HEK293T (cell line): Measurements from ENCODE around the gene KLK10.

Experiments used
- BHLHE40 ChIP-seq: fragments of 450-650 bp; IDR thresholded peaks from 2 replicates; pipeline ENCODE4 v1.6.1; 2016; ENCODE audit warnings: mild to moderate bottlenecking, moderate library complexity, borderline replicate concordance
- ELF4 ChIP-seq: fragments of 450-650 bp; IDR thresholded peaks from 2 replicates; pipeline ENCODE4 v1.6.1; 2017; ENCODE audit warnings: antibody characterized with exemption
- FOXK2 ChIP-seq: fragments of 450-650 bp; IDR thresholded peaks from 2 replicates; pipeline ENCODE4 v1.6.1; 2016; ENCODE audit warnings: mild to moderate bottlenecking
- FOXM1 ChIP-seq: fragments of 450-650 bp; IDR thresholded peaks from 2 replicates; pipeline ENCODE4 v1.6.1; 2017; ENCODE audit warnings: mild to moderate bottlenecking, borderline replicate concordance
- SP1 ChIP-seq: fragments of 450-650 bp; IDR thresholded peaks from 2 replicates; pipeline ENCODE4 v1.6.1; 2017
- SUZ12 ChIP-seq: fragments of 450-650 bp; IDR thresholded peaks from 2 replicates; pipeline ENCODE4 v1.6.1; 2016; ENCODE audit warnings: mild to moderate bottlenecking
- TARDBP ChIP-seq: fragments of 450-650 bp; IDR thresholded peaks from 2 replicates; pipeline ENCODE4 v1.6.1; 2016
- TF ChIP-seq, protein P1 (sequence below): fragments of 450-650 bp; IDR thresholded peaks from 2 replicates; pipeline ENCODE4 v1.6.1; 2016

DNA sequence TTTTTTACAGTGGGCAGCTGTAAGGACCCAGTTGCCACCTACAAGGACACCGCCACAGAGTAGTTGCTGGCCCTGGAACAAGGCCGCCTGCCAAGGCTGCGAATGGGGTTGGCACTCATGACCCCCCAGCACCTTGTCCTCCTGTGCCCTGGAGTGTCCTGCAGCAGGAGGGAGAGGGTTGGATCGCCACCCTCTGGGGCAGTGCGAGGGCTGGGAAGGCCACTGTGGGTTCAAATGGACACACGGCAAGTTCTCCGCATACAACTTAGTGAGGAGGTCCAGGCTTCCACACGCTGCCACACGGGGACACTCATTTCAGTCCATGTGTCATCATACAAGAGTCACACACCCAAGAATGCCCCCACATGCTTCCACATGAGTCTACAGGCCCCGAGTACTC is 19.1 kb downstream of the KLK10 start:
- TF ChIP-seq ELF4 = no peak
- no peak for TF ChIP-seq SP1
- no peak for TF ChIP-seq BHLHE40
- TF ChIP-seq FOXM1 = no peak
- no peak for TF ChIP-seq SUZ12
- TF ChIP-seq TARDBP = no peak
- TF ChIP-seq FOXK2 = no peak
- TF ChIP-seq, protein P1, sequence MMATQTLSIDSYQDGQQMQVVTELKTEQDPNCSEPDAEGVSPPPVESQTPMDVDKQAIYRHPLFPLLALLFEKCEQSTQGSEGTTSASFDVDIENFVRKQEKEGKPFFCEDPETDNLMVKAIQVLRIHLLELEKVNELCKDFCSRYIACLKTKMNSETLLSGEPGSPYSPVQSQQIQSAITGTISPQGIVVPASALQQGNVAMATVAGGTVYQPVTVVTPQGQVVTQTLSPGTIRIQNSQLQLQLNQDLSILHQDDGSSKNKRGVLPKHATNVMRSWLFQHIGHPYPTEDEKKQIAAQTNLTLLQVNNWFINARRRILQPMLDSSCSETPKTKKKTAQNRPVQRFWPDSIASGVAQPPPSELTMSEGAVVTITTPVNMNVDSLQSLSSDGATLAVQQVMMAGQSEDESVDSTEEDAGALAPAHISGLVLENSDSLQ = no peak
